PC-3 (cell line): ENCODE results near the gene VEGFA. TPM values are rescaled to one million over a fixed set of nuclear protein-coding genes. Genes with fewer than 3 reads are reported as not detected.
"Not testable (repeated sequence)": the region's sequence is repeated elsewhere in the genome, so short reads cannot be mapped to it uniquely, and the experiment has no call there.

Experiments used
- ATAC-seq: fragments of 200-7000 bp; cut with Tn5 transposase; 2 replicates; pipeline ENCODE4 v1.9.1; 2020; ENCODE audit warnings: mild to moderate bottlenecking, moderate library complexity
- BruUV-seq: library from RNA; stranded (reverse); fragments of 400-500 nt; replicated peaks from 2 replicates; lab custom pipeline; 2021; lab: Mats Ljungman, UMichigan
- CTCF ChIA-PET: fragments of 300-600 bp; sonication (Branson Sonifier 250); formaldehyde crosslinking; loops from one replicate; lab custom pipeline; 2022; ENCODE audit warnings: antibody characterized with exemption; lab: Charles Lee
- POLR2A ChIA-PET: fragments of 300-600 bp; sonication (Branson Sonifier 250); formaldehyde crosslinking; loops from one replicate; lab custom pipeline; 2022; ENCODE audit warnings: antibody characterized with exemption; ENCODE audit not compliant: unreplicated experiment; lab: Charles Lee
- DNase-seq: peaks from one replicate; pipeline ENCODE4 v3.0.0-alpha.2; 2015
- H2AFZ ChIP-seq: fragments of 300-600 bp; sonication (generic); 2 replicates; pipeline ENCODE4 v1.6.0; 2016; ENCODE audit warnings: antibody characterized with exemption, low read length
- H3F3A ChIP-seq: fragments of 300-600 bp; sonication (generic); one replicate; pipeline ENCODE4 v1.6.0; 2017; ENCODE audit warnings: antibody characterized with exemption, low read length, control low read depth, mild to moderate bottlenecking; ENCODE audit not compliant: unreplicated experiment
- H3K27ac ChIP-seq: fragments of 300-600 bp; sonication (generic); 2 replicates; pipeline ENCODE4 v1.5.1; 2016; ENCODE audit warnings: mild to moderate bottlenecking, low read length
- H3K27me3 ChIP-seq: fragments of 300-600 bp; sonication (generic); 2 replicates; pipeline ENCODE4 v1.6.1; 2016; ENCODE audit warnings: low read length, mixed read lengths
- H3K36me3 ChIP-seq: fragments of 300-600 bp; sonication (generic); 2 replicates; pipeline ENCODE4 v1.6.1; 2016; ENCODE audit warnings: low read depth, mixed run types, low read length, mixed read lengths
- H3K4me1 ChIP-seq: fragments of 300-600 bp; sonication (generic); 2 replicates; pipeline ENCODE4 v1.5.1; 2016; ENCODE audit warnings: low read length; ENCODE audit not compliant: insufficient read depth
- H3K4me2 ChIP-seq: fragments of 300-600 bp; sonication (generic); 2 replicates; pipeline ENCODE4 v1.6.0; 2016; ENCODE audit warnings: low read length
- H3K4me3 ChIP-seq: fragments of 300-600 bp; sonication (generic); 2 replicates; pipeline ENCODE4 v1.5.1; 2016; ENCODE audit warnings: mild to moderate bottlenecking, low read length, mixed read lengths
- H3K79me2 ChIP-seq: fragments of 300-600 bp; sonication (generic); 2 replicates; pipeline ENCODE4 v1.6.1; 2017; ENCODE audit warnings: low read length, mixed read lengths
- H3K9ac ChIP-seq: fragments of 300-600 bp; sonication (generic); 2 replicates; pipeline ENCODE4 v1.6.0; 2016; ENCODE audit warnings: mild to moderate bottlenecking, low read length
- H3K9me2 ChIP-seq: fragments of 300-600 bp; sonication (generic); replicated peaks from 2 replicates; pipeline ENCODE4 v1.6.1; 2016; ENCODE audit warnings: mixed run types, low read length, mixed read lengths
- H3K9me3 ChIP-seq: fragments of 300-600 bp; sonication (generic); 2 replicates; pipeline ENCODE4 v1.6.1; 2016; ENCODE audit warnings: low read length, mixed read lengths
- H4K20me1 ChIP-seq: fragments of 300-600 bp; sonication (generic); 2 replicates; pipeline ENCODE4 v1.6.1; 2016; ENCODE audit warnings: low read length, mixed read lengths
- EZH2 ChIP-seq: fragments of 300-600 bp; sonication (generic); IDR thresholded peaks from one replicate; pipeline ENCODE4 v1.6.1; 2017; ENCODE audit warnings: antibody characterized with exemption, mild to moderate bottlenecking, low read length; ENCODE audit not compliant: unreplicated experiment
- EZH2phosphoT487 ChIP-seq: fragments of 300-600 bp; sonication (generic); IDR thresholded peaks from 2 replicates; pipeline ENCODE4 v1.6.1; 2018; ENCODE audit warnings: mild to moderate bottlenecking, antibody characterized with exemption, low read length, borderline replicate concordance
- intact Hi-C: fragments of 100-400 bp; cut with micrococcal nuclease; formaldehyde crosslinking; loops from 2 replicates; pipeline ENCODE4 v1.9.0; 2023
- total RNA-seq: library from RNA; depleted of rRNA; stranded (reverse); fragments of >200 nt; gene quantifications from 2 replicates; pipeline ENCODE4 v1.2.3, GENCODE V29; 2014
- TF ChIP-seq, protein P1 (sequence below): fragments of 300-600 bp; sonication (generic); conservative IDR thresholded peaks from 2 replicates; pipeline ENCODE4 v1.5.1; 2017; ENCODE audit warnings: antibody characterized with exemption, low read depth, mild to moderate bottlenecking, low read length

VEGFA gene
- total RNA-seq, 1 experiment from 2014 or later, result 146 TPM

- no TSS peak for BruUV-seq
- CTCF ChIA-PET, result interaction anchor here (0.6 kb wide), 1 partner anchor 391 kb away, joined by 8 read pairs; no protein-coding TSS in a partner anchor
Observed at GRCh38 chr6:43814111-43814510, 44.1 kb downstream of the VEGFA start.

GRCh38 chr6:43814865-43815264, 44.9 kb downstream of the VEGFA start:
- Histone ChIP-seq H3K4me3 (no peak overlapping the region), H3K27me3 (no peaks in the 10 kb centered on the region), H3K4me1 (no peaks in the 10 kb centered on the region), H3K27ac (no peak overlapping the region), H3K4me2 (no peak overlapping the region), H4K20me1 (no peaks in the 10 kb centered on the region), H3K9me3 (no peaks in the 10 kb centered on the region), H2AFZ (no peak overlapping the region), H3K79me2 (no peaks in the 10 kb centered on the region), H3K9ac (no peak overlapping the region), H3K9me2 (no peaks in the 10 kb centered on the region), H3F3A (no peaks in the 10 kb centered on the region), H3K36me3 (no peaks in the 10 kb centered on the region)
- ATAC-seq (no peak), DNase-seq (no peak)
- ChIA-PET POLR2A (no interaction called here), CTCF (no interaction called here)
- TF ChIP-seq, protein P1, sequence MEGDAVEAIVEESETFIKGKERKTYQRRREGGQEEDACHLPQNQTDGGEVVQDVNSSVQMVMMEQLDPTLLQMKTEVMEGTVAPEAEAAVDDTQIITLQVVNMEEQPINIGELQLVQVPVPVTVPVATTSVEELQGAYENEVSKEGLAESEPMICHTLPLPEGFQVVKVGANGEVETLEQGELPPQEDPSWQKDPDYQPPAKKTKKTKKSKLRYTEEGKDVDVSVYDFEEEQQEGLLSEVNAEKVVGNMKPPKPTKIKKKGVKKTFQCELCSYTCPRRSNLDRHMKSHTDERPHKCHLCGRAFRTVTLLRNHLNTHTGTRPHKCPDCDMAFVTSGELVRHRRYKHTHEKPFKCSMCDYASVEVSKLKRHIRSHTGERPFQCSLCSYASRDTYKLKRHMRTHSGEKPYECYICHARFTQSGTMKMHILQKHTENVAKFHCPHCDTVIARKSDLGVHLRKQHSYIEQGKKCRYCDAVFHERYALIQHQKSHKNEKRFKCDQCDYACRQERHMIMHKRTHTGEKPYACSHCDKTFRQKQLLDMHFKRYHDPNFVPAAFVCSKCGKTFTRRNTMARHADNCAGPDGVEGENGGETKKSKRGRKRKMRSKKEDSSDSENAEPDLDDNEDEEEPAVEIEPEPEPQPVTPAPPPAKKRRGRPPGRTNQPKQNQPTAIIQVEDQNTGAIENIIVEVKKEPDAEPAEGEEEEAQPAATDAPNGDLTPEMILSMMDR, result no peak
- TF ChIP-seq EZH2phosphoT487, result no peak
- TF ChIP-seq EZH2, result no peak
- BruUV-seq, result no TSS peak
- intact Hi-C loops, result no loop called here

More at GRCh38 chr6:43814111-43814510, 44.1 kb downstream of the VEGFA start:
- no peaks in the 10 kb centered on the region for H3K9me2 ChIP-seq
- POLR2A ChIA-PET, result no interaction called here
- H2AFZ ChIP-seq, result no peak overlapping the region
- H3F3A ChIP-seq, result no peaks in the 10 kb centered on the region
- no peak for TF ChIP-seq EZH2phosphoT487
- TF ChIP-seq EZH2, result no peak
- TF ChIP-seq, protein P1, result no peak
- no peaks in the 10 kb centered on the region for H3K9me3 ChIP-seq
- ATAC-seq (no peak), DNase-seq (no peak)
- no peaks in the 10 kb centered on the region for H3K4me1 ChIP-seq
- H3K27ac ChIP-seq, result no peak overlapping the region
- intact Hi-C loops, result no loop called here
- H4K20me1 ChIP-seq, result no peaks in the 10 kb centered on the region
- no peaks in the 10 kb centered on the region for H3K79me2 ChIP-seq
- no peaks in the 10 kb centered on the region for H3K36me3 ChIP-seq
- no peak overlapping the region for H3K4me2 ChIP-seq
- H3K4me3 ChIP-seq, result no peak overlapping the region
- H3K27me3 ChIP-seq, result no peaks in the 10 kb centered on the region
- H3K9ac ChIP-seq, result no peak overlapping the region

DNA sequence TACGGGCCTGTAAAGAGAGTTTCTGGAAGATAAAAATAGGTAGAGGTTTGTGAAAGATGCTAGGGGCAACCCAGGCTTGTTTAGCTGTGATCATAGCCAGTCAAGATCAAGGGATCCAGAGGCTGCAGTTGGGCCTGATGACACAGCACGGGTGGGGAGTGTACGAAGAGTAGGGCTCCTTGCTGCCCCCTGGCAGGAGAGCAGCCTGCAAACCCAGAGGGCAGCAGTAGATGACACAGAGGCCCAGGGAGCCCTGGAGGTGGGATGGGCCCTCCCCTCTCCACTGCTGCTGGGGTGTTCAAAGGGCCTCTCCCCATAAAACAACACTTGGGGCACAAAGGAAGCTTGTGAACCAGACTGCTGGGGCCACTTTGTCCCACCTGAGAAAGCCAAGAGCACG, 47.2 kb downstream of the VEGFA start:
- no peaks in the 10 kb centered on the region for H3K79me2 ChIP-seq
- no peaks in the 10 kb centered on the region for H3F3A ChIP-seq
- no peaks in the 10 kb centered on the region for H3K27me3 ChIP-seq
- ChIA-PET POLR2A (no interaction called here), CTCF (no interaction called here)
- no peaks in the 10 kb centered on the region for H3K9me2 ChIP-seq
- H3K4me3 ChIP-seq, result no peak overlapping the region
- no peaks in the 10 kb centered on the region for H3K36me3 ChIP-seq
- peak; percentile 55 for DNase-seq
- intact Hi-C loops, result no loop called here
- peak overlapping the region; percentile 35; the same call in 1 of the 2 replicates for H2AFZ ChIP-seq
- ATAC-seq, result peak; percentile 89
- BruUV-seq, result no TSS peak
- no peaks in the 10 kb centered on the region for H4K20me1 ChIP-seq
- no peak overlapping the region for H3K9ac ChIP-seq
- no peak overlapping the region for H3K27ac ChIP-seq
- no peaks in the 10 kb centered on the region for H3K4me1 ChIP-seq
- H3K4me2 ChIP-seq, result no peak overlapping the region
- TF ChIP-seq EZH2 (no peak), EZH2phosphoT487 (no peak)
- TF ChIP-seq, protein P1, result peak; percentile 61
- no peaks in the 10 kb centered on the region for H3K9me3 ChIP-seq

- CTCF ChIA-PET, H3K27ac ChIP-seq, BruUV-seq: not testable (repeated sequence)
Observed at GRCh38 chr6:43818973-43819372, 49.0 kb downstream of the VEGFA start.

More at GRCh38 chr6:43818973-43819372, 49.0 kb downstream of the VEGFA start:
- H3K27me3 ChIP-seq, H4K20me1 ChIP-seq, ATAC-seq, H3K9ac ChIP-seq, H3K79me2 ChIP-seq, intact Hi-C loops, POLR2A ChIA-PET, H3K36me3 ChIP-seq, H3K4me2 ChIP-seq, H2AFZ ChIP-seq, H3F3A ChIP-seq, DNase-seq, H3K4me1 ChIP-seq, H3K4me3 ChIP-seq, H3K9me2 ChIP-seq, H3K9me3 ChIP-seq: not testable (repeated sequence)
